SU-DHL-6 (cell line): ENCODE data around the gene MRPS6.

ENCODE experiments used
- CTCF ChIP-seq: fragments of 200-600 bp; sonication (generic); IDR thresholded peaks from one replicate; pipeline ENCODE4 v1.5.1; 2017; ENCODE audit warnings: antibody characterized with exemption, mild to moderate bottlenecking, low read length, moderate library complexity; ENCODE audit not compliant: insufficient read depth, poor library complexity, severe bottlenecking
- EZH2phosphoT487 ChIP-seq: fragments of 200-600 bp; sonication (generic), shearing (Covaris generic); conservative IDR thresholded peaks from 2 replicates; pipeline ENCODE4 v1.6.1; 2018; ENCODE audit warnings: mild to moderate bottlenecking, antibody characterized with exemption, low read length, moderate library complexity, mixed read lengths

GRCh38 chr21:34181431-34182039 is 108.2 kb downstream of the MRPS6 start:
- no peak for TF ChIP-seq EZH2phosphoT487
- TF ChIP-seq CTCF: no peak
